Right ventricle myocardium inferior (tissue), 1 donor: ENCODE data around the gene TRAIP. TPM values are rescaled to one million over a fixed set of nuclear protein-coding genes. Genes with fewer than 3 reads are reported as not detected.

Source experiments
- ATAC-seq: fragments of 200-7000 bp; cut with Tn5 transposase; one replicate; pipeline ENCODE4 v1.9.1; 2020; ENCODE audit warnings: mild to moderate bottlenecking, moderate library complexity
- DNase-seq: peaks from one replicate; pipeline ENCODE4 v3.0.0; 2021; ENCODE audit errors: missing footprints
- intact Hi-C: fragments of 100-400 bp; cut with DNase I; formaldehyde crosslinking; loops from one replicate; pipeline ENCODE4 v1.11.0; 2022
- total RNA-seq: library from RNA; stranded (reverse); fragmentation: NEBNext Ultra II Directional; extraction: Animal tissue kit (Norgen Biotek cat#: 25700); gene quantifications from one replicate; pipeline ENCODE4 v1.2.1, GENCODE V29; 2021
- donor health status: DM: no; HTN: yes; CAD: no; lungs with severe emphysema.

Gene TRAIP
- total RNA-seq, 1 donor from 2014 or later, result 2.5 TPM

GRCh38 chr3:49878686-49879085, 22.3 kb upstream of the TRAIP start:
- no peak for ATAC-seq
- intact Hi-C loops, result no loop called here
- DNase-seq, result no peak

GRCh38 chr3:49877716-49878115, 21.4 kb upstream of the TRAIP start:
- DNase-seq (no peak), ATAC-seq (no peak)
- intact Hi-C loops, result no loop called here

- ATAC-seq (no peak), DNase-seq (no peak)
- intact Hi-C loops, result no loop called here
These were observed 20.2 kb upstream of the TRAIP start for GRCh38 chr3:49876567-49876966.

- intact Hi-C loops, result no loop called here
- DNase-seq, result peak; percentile 22
- ATAC-seq, result no peak
These were observed 17.3 kb upstream of the TRAIP start for GRCh38 chr3:49873623-49874022.

GRCh38 chr3:49872801-49873281, 16.5 kb upstream of the TRAIP start:
- no peak for ATAC-seq
- intact Hi-C loops, result no loop called here
- DNase-seq, result peak; percentile 43

- no peak for ATAC-seq
- intact Hi-C loops, result no loop called here
- peak; percentile 5 for DNase-seq
These were observed 15.3 kb upstream of the TRAIP start for GRCh38 chr3:49871531-49872153.

GRCh38 chr3:49869525-49870126, 13.3 kb upstream of the TRAIP start, which contains the start of gene CAMKV:
CAMKV (minus strand) TSS chr3:49869906; CDS start chr3:49862388, 7,518 bp downstream.
- ATAC-seq, result no peak
- intact Hi-C loops, result no loop called here

GRCh38 chr3:49868862-49869466, 12.6 kb upstream of the TRAIP start:
- DNase-seq (no peak), ATAC-seq (no peak)
- intact Hi-C loops, result no loop called here

More at GRCh38 chr3:49869525-49870126, 13.3 kb upstream of the TRAIP start, which contains the start of gene CAMKV:
- DNase-seq, result no peak

- ATAC-seq (no peak), DNase-seq (no peak)
- intact Hi-C loops, result no loop called here
These were observed 11.5 kb upstream of the TRAIP start for GRCh38 chr3:49867871-49868321.

GRCh38 chr3:49867400-49867799, 11.0 kb upstream of the TRAIP start:
- no peak for ATAC-seq
- no peak for DNase-seq
- intact Hi-C loops, result no loop called here

- DNase-seq, result no peak
- intact Hi-C loops, result no loop called here
- ATAC-seq, result no peak
These were observed 8.9 kb upstream of the TRAIP start for GRCh38 chr3:49865198-49865784.

GRCh38 chr3:49864505-49864904, 8.1 kb upstream of the TRAIP start:
- DNase-seq (no peak), ATAC-seq (no peak)
- intact Hi-C loops, result no loop called here

- intact Hi-C loops, result no loop called here
- DNase-seq (no peak), ATAC-seq (no peak)
These were observed 3.4 kb upstream of the TRAIP start for GRCh38 chr3:49859576-49860305.

- ATAC-seq (no peak), DNase-seq (no peak)
- intact Hi-C loops, result no loop called here
These were observed 702 bp downstream of the TRAIP start for GRCh38 chr3:49855662-49856061.

GRCh38 chr3:49845694-49846093, 10.7 kb downstream of the TRAIP start:
- no peak for DNase-seq
- ATAC-seq, result no peak
- intact Hi-C loops, result no loop called here

- intact Hi-C loops, result no loop called here
- DNase-seq (no peak), ATAC-seq (no peak)
These were observed 11.7 kb downstream of the TRAIP start for GRCh38 chr3:49844464-49845183.

- ATAC-seq (no peak), DNase-seq (no peak)
- intact Hi-C loops, result no loop called here
These were observed 13.4 kb downstream of the TRAIP start for GRCh38 chr3:49842843-49843517.

- intact Hi-C loops, result loop anchor here (2.0 kb wide), 1 partner anchor 65 kb away; no protein-coding TSS in a partner anchor
- no peak for ATAC-seq
- no peak for DNase-seq
These were observed 14.6 kb downstream of the TRAIP start for GRCh38 chr3:49841806-49842205.
